ENCODE results near the gene ABI3BP. TPM values are rescaled to one million over a fixed set of nuclear protein-coding genes. Genes with fewer than 3 reads are reported as not detected.

The ABI3BP gene
- total RNA-seq, 1 experiment from 2014 or later: 5.2 TPM

DNA sequence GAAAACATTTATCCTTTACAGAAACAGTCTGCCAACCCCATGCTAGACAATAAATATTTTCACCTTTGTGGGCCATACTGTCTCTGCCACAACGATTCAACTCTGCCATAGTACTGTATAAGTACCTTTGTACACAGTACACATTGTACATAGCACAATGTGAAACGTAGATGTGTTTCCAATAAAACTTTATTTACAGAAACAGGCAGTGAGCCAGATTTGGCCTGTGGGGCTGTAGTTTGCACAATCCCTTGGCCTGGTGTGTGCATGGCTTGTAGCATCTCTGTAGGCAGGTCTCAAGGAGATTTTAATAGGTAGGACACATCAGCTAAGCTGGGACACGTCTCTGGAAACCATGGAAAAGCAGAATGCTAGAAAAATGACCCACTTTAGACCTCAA, 209.6 kb downstream of the ABI3BP start:
- no TSS peak for BruUV-seq (replicated peaks)
- DNase-seq: no peak
- H3K36me3 Mint-ChIP-seq (ENCODE audit: insufficient read depth, unreplicated experiment): no peaks in the 10 kb centered on the region

DNA sequence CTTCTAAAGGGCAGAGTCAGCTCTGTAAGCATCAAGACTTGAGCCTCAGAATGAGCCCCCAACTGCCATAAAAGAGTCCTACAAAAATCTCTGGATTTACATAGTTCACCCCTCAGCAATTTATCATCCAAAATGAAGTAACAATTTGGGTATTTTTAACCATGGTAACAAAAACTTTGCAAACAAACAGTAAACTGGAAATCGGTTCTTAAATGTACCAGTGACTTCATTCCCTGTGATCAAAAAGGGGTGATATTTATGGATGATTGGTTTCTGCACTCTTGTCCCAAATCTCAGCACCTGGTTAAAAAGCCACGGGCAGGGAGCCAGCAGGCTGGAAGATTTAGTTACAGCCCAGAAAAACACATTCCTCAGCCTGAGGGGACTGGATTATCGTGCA, 210.3 kb downstream of the ABI3BP start:
- no peak overlapping the region for H3K27ac Mint-ChIP-seq (ENCODE audit: unreplicated experiment)
- CTCF ChIA-PET: interaction anchor here (1.6 kb wide), 1 partner anchor 14 kb away, joined by 3 read pairs; no protein-coding TSS in a partner anchor
- no peaks in the 10 kb centered on the region for H3K4me1 Mint-ChIP-seq (ENCODE audit: low read depth, unreplicated experiment)

More for the DNA sequence above, 209.6 kb downstream of the ABI3BP start:
- Mint-ChIP-seq H3K9me3 (ENCODE audit: low read depth, unreplicated experiment) (peaks cover 2% of the 10 kb centered on the region), H3K4me1 (ENCODE audit: low read depth, unreplicated experiment) (no peaks in the 10 kb centered on the region), H3K4me3 (ENCODE audit: low read depth, unreplicated experiment) (no peak overlapping the region), H3K27me3 (ENCODE audit: unreplicated experiment) (no peaks in the 10 kb centered on the region), H3K27ac (ENCODE audit: unreplicated experiment) (no peak overlapping the region)
- TF ChIP-seq, protein P1, sequence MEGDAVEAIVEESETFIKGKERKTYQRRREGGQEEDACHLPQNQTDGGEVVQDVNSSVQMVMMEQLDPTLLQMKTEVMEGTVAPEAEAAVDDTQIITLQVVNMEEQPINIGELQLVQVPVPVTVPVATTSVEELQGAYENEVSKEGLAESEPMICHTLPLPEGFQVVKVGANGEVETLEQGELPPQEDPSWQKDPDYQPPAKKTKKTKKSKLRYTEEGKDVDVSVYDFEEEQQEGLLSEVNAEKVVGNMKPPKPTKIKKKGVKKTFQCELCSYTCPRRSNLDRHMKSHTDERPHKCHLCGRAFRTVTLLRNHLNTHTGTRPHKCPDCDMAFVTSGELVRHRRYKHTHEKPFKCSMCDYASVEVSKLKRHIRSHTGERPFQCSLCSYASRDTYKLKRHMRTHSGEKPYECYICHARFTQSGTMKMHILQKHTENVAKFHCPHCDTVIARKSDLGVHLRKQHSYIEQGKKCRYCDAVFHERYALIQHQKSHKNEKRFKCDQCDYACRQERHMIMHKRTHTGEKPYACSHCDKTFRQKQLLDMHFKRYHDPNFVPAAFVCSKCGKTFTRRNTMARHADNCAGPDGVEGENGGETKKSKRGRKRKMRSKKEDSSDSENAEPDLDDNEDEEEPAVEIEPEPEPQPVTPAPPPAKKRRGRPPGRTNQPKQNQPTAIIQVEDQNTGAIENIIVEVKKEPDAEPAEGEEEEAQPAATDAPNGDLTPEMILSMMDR (IDR thresholded peaks at IDR 0.05; ENCODE audit: unreplicated experiment): no peak
- CTCF ChIA-PET: interaction anchor here (1.6 kb wide), 1 partner anchor 15 kb away, joined by 3 read pairs; no protein-coding TSS in a partner anchor
- intact Hi-C loops (cut with micrococcal nuclease; ENCODE audit: unreplicated experiment): no loop called here

DNA sequence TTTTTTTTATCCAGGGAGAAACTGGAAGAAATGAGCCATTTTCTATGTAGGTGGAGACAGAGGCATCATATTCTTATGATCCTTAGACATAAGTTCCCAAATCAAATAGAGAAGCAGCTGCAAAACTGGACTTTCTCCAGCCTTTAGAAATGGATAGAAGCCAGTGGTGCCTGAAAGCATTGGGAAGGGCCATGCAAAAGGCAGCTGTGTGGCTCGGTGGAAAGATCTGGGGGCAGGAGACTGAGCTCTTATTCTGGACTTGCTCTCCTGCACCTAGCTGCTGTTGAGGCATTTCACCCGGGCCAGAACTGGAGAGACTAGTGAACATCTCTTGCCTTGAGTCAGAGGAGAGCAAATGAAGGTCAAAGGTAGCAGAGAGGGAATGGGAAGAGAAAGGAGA, 210.9 kb downstream of the ABI3BP start:
- TF ChIP-seq, protein P1 (IDR thresholded peaks at IDR 0.05; ENCODE audit: unreplicated experiment): no peak
- CTCF ChIA-PET: interaction anchor here (1.6 kb wide), 1 partner anchor 13 kb away, joined by 3 read pairs; no protein-coding TSS in a partner anchor
- intact Hi-C loops (cut with micrococcal nuclease; ENCODE audit: unreplicated experiment): no loop called here
- no TSS peak for BruUV-seq (replicated peaks)
- no peaks in the 10 kb centered on the region for H3K27me3 Mint-ChIP-seq (ENCODE audit: unreplicated experiment)
- H3K4me3 Mint-ChIP-seq (ENCODE audit: low read depth, unreplicated experiment): no peak overlapping the region
- no peaks in the 10 kb centered on the region for H3K4me1 Mint-ChIP-seq (ENCODE audit: low read depth, unreplicated experiment)
- peaks cover 2% of the 10 kb centered on the region for H3K9me3 Mint-ChIP-seq (ENCODE audit: low read depth, unreplicated experiment)
- no peaks in the 10 kb centered on the region for H3K36me3 Mint-ChIP-seq (ENCODE audit: insufficient read depth, unreplicated experiment)
- H3K27ac Mint-ChIP-seq (ENCODE audit: unreplicated experiment): no peak overlapping the region
- no peak for DNase-seq

More for the DNA sequence above, 210.3 kb downstream of the ABI3BP start:
- Mint-ChIP-seq H3K9me3 (ENCODE audit: low read depth, unreplicated experiment) (peaks cover 2% of the 10 kb centered on the region), H3K27me3 (ENCODE audit: unreplicated experiment) (no peaks in the 10 kb centered on the region), H3K36me3 (ENCODE audit: insufficient read depth, unreplicated experiment) (no peaks in the 10 kb centered on the region), H3K4me3 (ENCODE audit: low read depth, unreplicated experiment) (no peak overlapping the region)
- no TSS peak for BruUV-seq (replicated peaks)
- DNase-seq: no peak
- intact Hi-C loops (cut with micrococcal nuclease; ENCODE audit: unreplicated experiment): no loop called here
- TF ChIP-seq, protein P1 (IDR thresholded peaks at IDR 0.05; ENCODE audit: unreplicated experiment): no peak

DNA sequence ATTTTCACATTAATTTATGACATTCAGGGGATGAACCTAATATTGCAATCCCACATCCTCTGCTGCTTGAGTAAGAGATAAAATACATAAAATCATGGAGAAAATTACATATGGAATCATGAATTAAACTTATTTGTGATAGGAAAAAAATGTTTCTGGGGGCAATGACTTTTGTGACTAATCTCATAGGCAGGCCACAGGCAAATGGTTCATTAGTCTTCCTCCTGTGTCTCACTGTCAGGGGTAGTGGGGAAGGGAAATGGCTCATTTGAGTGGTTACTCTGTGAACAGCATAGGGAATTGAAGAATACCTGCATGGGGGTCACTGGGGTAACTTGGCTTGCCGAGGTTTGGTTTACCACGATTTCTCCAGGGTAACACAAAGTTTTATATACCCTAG, 211.9 kb downstream of the ABI3BP start:
- Mint-ChIP-seq H3K4me1 (ENCODE audit: low read depth, unreplicated experiment) (no peaks in the 10 kb centered on the region), H3K36me3 (ENCODE audit: insufficient read depth, unreplicated experiment) (no peaks in the 10 kb centered on the region), H3K4me3 (ENCODE audit: low read depth, unreplicated experiment) (no peak overlapping the region), H3K27me3 (ENCODE audit: unreplicated experiment) (no peaks in the 10 kb centered on the region), H3K27ac (ENCODE audit: unreplicated experiment) (no peak overlapping the region), H3K9me3 (ENCODE audit: low read depth, unreplicated experiment) (peaks cover 2% of the 10 kb centered on the region)
- BruUV-seq (replicated peaks): no TSS peak
- DNase-seq: no peak
- intact Hi-C loops (cut with micrococcal nuclease; ENCODE audit: unreplicated experiment): no loop called here
- TF ChIP-seq, protein P1 (IDR thresholded peaks at IDR 0.05; ENCODE audit: unreplicated experiment): no peak
- CTCF ChIA-PET: no interaction called here

Data from Calu3 (cell line).